SK-N-SH (cell line): Measurements from ENCODE around the gene SMPD3.

Source experiments
- EZH2phosphoT487 ChIP-seq: fragments of 200-600 bp; sonication (generic); IDR thresholded peaks from 2 replicates; pipeline ENCODE4 v1.6.1; 2017; ENCODE audit warnings: low read depth, mixed run types, mild to moderate bottlenecking, antibody characterized with exemption, moderate library complexity, borderline replicate concordance
- FOSL2 ChIP-seq: IDR thresholded peaks from 2 replicates; pipeline ENCODE4 v1.4.0; 2012; ENCODE audit warnings: low read depth, mild to moderate bottlenecking, moderate library complexity, borderline replicate concordance
- FOXM1 ChIP-seq: IDR thresholded peaks from 2 replicates; pipeline ENCODE4 v1.4.0; 2012; ENCODE audit warnings: low read depth, mild to moderate bottlenecking
- GATA2 ChIP-seq: sonication (generic); formaldehyde crosslinking; IDR thresholded peaks from 2 replicates; pipeline ENCODE4 v1.5.0; 2020; ENCODE audit warnings: mild to moderate bottlenecking, missing genetic modification reagents
- JUND ChIP-seq: IDR thresholded peaks from 2 replicates; pipeline ENCODE4 v1.4.0; 2012
- MAX ChIP-seq: IDR thresholded peaks from 2 replicates; pipeline ENCODE4 v1.4.0; 2012; ENCODE audit warnings: low read depth
- PBX3 ChIP-seq: IDR thresholded peaks from 2 replicates; pipeline ENCODE4; 2012
- POLR2AphosphoS5 ChIP-seq: IDR thresholded peaks from 2 replicates; pipeline ENCODE4 v1.6.1; 2012; ENCODE audit warnings: low read depth, low read length
- RCOR1 ChIP-seq: fragments of 150-350 bp; IDR thresholded peaks from 2 replicates; pipeline ENCODE4 v1.6.1; 2017; ENCODE audit warnings: antibody characterized with exemption, low read length
- SIN3A ChIP-seq: IDR thresholded peaks from 2 replicates; pipeline ENCODE4 v1.6.1; 2012; ENCODE audit warnings: low read depth, mild to moderate bottlenecking, low read length, moderate library complexity, borderline replicate concordance
- TF ChIP-seq, protein P1 (sequence below): IDR thresholded peaks from 2 replicates; pipeline ENCODE4 v1.4.0; 2012; ENCODE audit warnings: low read depth, borderline replicate concordance
- TF ChIP-seq, protein P2 (sequence below): fragments of 150-350 bp; IDR thresholded peaks from 2 replicates; pipeline ENCODE4 v1.6.1; 2016; ENCODE audit warnings: mild to moderate bottlenecking, low read depth, low read length
- TF ChIP-seq, protein P3 (sequence below): fragments of 200-600 bp; sonication (generic); IDR thresholded peaks from 2 replicates; pipeline ENCODE4 v1.6.1; 2017; ENCODE audit warnings: antibody characterized with exemption, mild to moderate bottlenecking, moderate library complexity
- TF ChIP-seq, protein P4 (sequence below): IDR thresholded peaks from 2 replicates; pipeline ENCODE4 v1.4.0; 2012; ENCODE audit warnings: low read depth, borderline replicate concordance

- no peak; the same call in 1 of the 2 replicates for TF ChIP-seq RCOR1
- TF ChIP-seq, protein P1, sequence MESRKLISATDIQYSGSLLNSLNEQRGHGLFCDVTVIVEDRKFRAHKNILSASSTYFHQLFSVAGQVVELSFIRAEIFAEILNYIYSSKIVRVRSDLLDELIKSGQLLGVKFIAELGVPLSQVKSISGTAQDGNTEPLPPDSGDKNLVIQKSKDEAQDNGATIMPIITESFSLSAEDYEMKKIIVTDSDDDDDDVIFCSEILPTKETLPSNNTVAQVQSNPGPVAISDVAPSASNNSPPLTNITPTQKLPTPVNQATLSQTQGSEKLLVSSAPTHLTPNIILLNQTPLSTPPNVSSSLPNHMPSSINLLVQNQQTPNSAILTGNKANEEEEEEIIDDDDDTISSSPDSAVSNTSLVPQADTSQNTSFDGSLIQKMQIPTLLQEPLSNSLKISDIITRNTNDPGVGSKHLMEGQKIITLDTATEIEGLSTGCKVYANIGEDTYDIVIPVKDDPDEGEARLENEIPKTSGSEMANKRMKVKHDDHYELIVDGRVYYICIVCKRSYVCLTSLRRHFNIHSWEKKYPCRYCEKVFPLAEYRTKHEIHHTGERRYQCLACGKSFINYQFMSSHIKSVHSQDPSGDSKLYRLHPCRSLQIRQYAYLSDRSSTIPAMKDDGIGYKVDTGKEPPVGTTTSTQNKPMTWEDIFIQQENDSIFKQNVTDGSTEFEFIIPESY = no peak
- TF ChIP-seq SIN3A = 0 out of 2 replicates have a peak, but pooled peaks have one; percentile 20
- no peak for TF ChIP-seq FOSL2
- TF ChIP-seq PBX3 = no peak
- TF ChIP-seq, protein P2, sequence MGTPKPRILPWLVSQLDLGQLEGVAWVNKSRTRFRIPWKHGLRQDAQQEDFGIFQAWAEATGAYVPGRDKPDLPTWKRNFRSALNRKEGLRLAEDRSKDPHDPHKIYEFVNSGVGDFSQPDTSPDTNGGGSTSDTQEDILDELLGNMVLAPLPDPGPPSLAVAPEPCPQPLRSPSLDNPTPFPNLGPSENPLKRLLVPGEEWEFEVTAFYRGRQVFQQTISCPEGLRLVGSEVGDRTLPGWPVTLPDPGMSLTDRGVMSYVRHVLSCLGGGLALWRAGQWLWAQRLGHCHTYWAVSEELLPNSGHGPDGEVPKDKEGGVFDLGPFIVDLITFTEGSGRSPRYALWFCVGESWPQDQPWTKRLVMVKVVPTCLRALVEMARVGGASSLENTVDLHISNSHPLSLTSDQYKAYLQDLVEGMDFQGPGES = no peak
- TF ChIP-seq, protein P3, sequence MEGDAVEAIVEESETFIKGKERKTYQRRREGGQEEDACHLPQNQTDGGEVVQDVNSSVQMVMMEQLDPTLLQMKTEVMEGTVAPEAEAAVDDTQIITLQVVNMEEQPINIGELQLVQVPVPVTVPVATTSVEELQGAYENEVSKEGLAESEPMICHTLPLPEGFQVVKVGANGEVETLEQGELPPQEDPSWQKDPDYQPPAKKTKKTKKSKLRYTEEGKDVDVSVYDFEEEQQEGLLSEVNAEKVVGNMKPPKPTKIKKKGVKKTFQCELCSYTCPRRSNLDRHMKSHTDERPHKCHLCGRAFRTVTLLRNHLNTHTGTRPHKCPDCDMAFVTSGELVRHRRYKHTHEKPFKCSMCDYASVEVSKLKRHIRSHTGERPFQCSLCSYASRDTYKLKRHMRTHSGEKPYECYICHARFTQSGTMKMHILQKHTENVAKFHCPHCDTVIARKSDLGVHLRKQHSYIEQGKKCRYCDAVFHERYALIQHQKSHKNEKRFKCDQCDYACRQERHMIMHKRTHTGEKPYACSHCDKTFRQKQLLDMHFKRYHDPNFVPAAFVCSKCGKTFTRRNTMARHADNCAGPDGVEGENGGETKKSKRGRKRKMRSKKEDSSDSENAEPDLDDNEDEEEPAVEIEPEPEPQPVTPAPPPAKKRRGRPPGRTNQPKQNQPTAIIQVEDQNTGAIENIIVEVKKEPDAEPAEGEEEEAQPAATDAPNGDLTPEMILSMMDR = no peak
- TF ChIP-seq MAX = peak; percentile 40
- no peak for TF ChIP-seq FOXM1
- TF ChIP-seq, protein P4, sequence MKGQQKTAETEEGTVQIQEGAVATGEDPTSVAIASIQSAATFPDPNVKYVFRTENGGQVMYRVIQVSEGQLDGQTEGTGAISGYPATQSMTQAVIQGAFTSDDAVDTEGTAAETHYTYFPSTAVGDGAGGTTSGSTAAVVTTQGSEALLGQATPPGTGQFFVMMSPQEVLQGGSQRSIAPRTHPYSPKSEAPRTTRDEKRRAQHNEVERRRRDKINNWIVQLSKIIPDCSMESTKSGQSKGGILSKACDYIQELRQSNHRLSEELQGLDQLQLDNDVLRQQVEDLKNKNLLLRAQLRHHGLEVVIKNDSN = no peak
- TF ChIP-seq JUND = no peak
- no peak for TF ChIP-seq EZH2phosphoT487
- no peak for TF ChIP-seq GATA2 (CRISPR knock-in tag)
- peak; percentile 58; the same call in 1 of the 2 replicates for TF ChIP-seq POLR2AphosphoS5
Observed at GRCh38 chr16:68448360-68448970, at the start of gene SMPD3.
